ENCODE measurements around the gene TMCO1. TPM values are rescaled to one million over a fixed set of nuclear protein-coding genes. Genes with fewer than 3 reads are reported as not detected.
"Not testable (repeated sequence)": the region's sequence is repeated elsewhere in the genome, so short reads cannot be mapped to it uniquely, and the experiment has no call there.

TMCO1 gene
- 220 and 225 TPM in 2 replicates for total RNA-seq (2014; rRNA removed; shearing (Covaris generic))
- polyA plus RNA-seq (2015; cell fraction: cytosol; rRNA removed) = 115 and 156 TPM in 2 replicates
- 32.0 and 38.1 TPM in 2 replicates for polyA plus RNA-seq (2015; cell fraction: nucleus; rRNA removed)

- in situ Hi-C loops (cut with HindIII; ENCODE audit: low pct_unique_long_range_greater_than_20kb, low sequenced_read_pairs) = no loop called here
Observed at GRCh38 chr1:165768513-165769394, at the start of gene TMCO1. TMCO1 (minus strand) TSS chr1:165768868; CDS start chr1:165768751, 117 bp downstream.

GRCh38 chr1:165816826-165817497 lies 48.3 kb upstream of the TMCO1 start:
- in situ Hi-C loops (cut with HindIII; ENCODE audit: low pct_unique_long_range_greater_than_20kb, low sequenced_read_pairs) = no loop called here
- DNase-seq (ENCODE audit: low read depth, low spot score) = no peak

More at GRCh38 chr1:165768513-165769394, at the start of gene TMCO1:
- peak; percentile 98 for DNase-seq (ENCODE audit: low read depth, low spot score)

GRCh38 chr1:165816157-165816556 lies 47.5 kb upstream of the TMCO1 start:
- in situ Hi-C loops (cut with HindIII; ENCODE audit: low pct_unique_long_range_greater_than_20kb, low sequenced_read_pairs) = no loop called here
- no peak for DNase-seq (ENCODE audit: low read depth, low spot score)

GRCh38 chr1:165815725-165816124 lies 47.1 kb upstream of the TMCO1 start:
- in situ Hi-C loops (cut with HindIII; ENCODE audit: low pct_unique_long_range_greater_than_20kb, low sequenced_read_pairs) = no loop called here
- DNase-seq (ENCODE audit: low read depth, low spot score) = no peak

- in situ Hi-C loops (cut with HindIII; ENCODE audit: low pct_unique_long_range_greater_than_20kb, low sequenced_read_pairs) = no loop called here
- no peak for DNase-seq (ENCODE audit: low read depth, low spot score)
Observed at GRCh38 chr1:165807613-165808012, 38.9 kb upstream of the TMCO1 start.

- in situ Hi-C loops (cut with HindIII; ENCODE audit: low pct_unique_long_range_greater_than_20kb, low sequenced_read_pairs); DNase-seq (ENCODE audit: low read depth, low spot score): not testable (repeated sequence)
Observed at GRCh38 chr1:165804513-165804912, 35.8 kb upstream of the TMCO1 start.

GRCh38 chr1:165799387-165799786 lies 30.7 kb upstream of the TMCO1 start:
- in situ Hi-C loops (cut with HindIII; ENCODE audit: low pct_unique_long_range_greater_than_20kb, low sequenced_read_pairs) = no loop called here
- no peak for DNase-seq (ENCODE audit: low read depth, low spot score)

GRCh38 chr1:165795894-165796293 lies 27.2 kb upstream of the TMCO1 start:
- in situ Hi-C loops (cut with HindIII; ENCODE audit: low pct_unique_long_range_greater_than_20kb, low sequenced_read_pairs) = no loop called here
- no peak for DNase-seq (ENCODE audit: low read depth, low spot score)

GRCh38 chr1:165793951-165794350 lies 25.3 kb upstream of the TMCO1 start:
- DNase-seq (ENCODE audit: low read depth, low spot score) = no peak
- in situ Hi-C loops (cut with HindIII; ENCODE audit: low pct_unique_long_range_greater_than_20kb, low sequenced_read_pairs) = no loop called here

- in situ Hi-C loops (cut with HindIII; ENCODE audit: low pct_unique_long_range_greater_than_20kb, low sequenced_read_pairs) = no loop called here
- DNase-seq (ENCODE audit: low read depth, low spot score) = no peak
Observed at GRCh38 chr1:165787741-165788140, 19.1 kb upstream of the TMCO1 start.

- not testable (repeated sequence) for DNase-seq (ENCODE audit: low read depth, low spot score)
Observed at GRCh38 chr1:165783519-165783918, 14.9 kb upstream of the TMCO1 start.

GRCh38 chr1:165778197-165778596 lies 9.5 kb upstream of the TMCO1 start:
- DNase-seq (ENCODE audit: low read depth, low spot score); in situ Hi-C loops (cut with HindIII; ENCODE audit: low pct_unique_long_range_greater_than_20kb, low sequenced_read_pairs): not testable (repeated sequence)

More at GRCh38 chr1:165783519-165783918, 14.9 kb upstream of the TMCO1 start:
- in situ Hi-C loops (cut with HindIII; ENCODE audit: low pct_unique_long_range_greater_than_20kb, low sequenced_read_pairs) = not testable (repeated sequence)

- DNase-seq (ENCODE audit: low read depth, low spot score) = no peak
- in situ Hi-C loops (cut with HindIII; ENCODE audit: low pct_unique_long_range_greater_than_20kb, low sequenced_read_pairs) = no loop called here
Observed at GRCh38 chr1:165773324-165773965, 4.8 kb upstream of the TMCO1 start.

- no peak for DNase-seq (ENCODE audit: low read depth, low spot score)
Observed at GRCh38 chr1:165772739-165773138, 4.1 kb upstream of the TMCO1 start.

GRCh38 chr1:165764277-165764676 lies 4.4 kb downstream of the TMCO1 start:
- in situ Hi-C loops (cut with HindIII; ENCODE audit: low pct_unique_long_range_greater_than_20kb, low sequenced_read_pairs) = no loop called here
- DNase-seq (ENCODE audit: low read depth, low spot score) = no peak

More at GRCh38 chr1:165772739-165773138, 4.1 kb upstream of the TMCO1 start:
- in situ Hi-C loops (cut with HindIII; ENCODE audit: low pct_unique_long_range_greater_than_20kb, low sequenced_read_pairs) = no loop called here

GRCh38 chr1:165763442-165763841 lies 5.2 kb downstream of the TMCO1 start:
- in situ Hi-C loops (cut with HindIII; ENCODE audit: low pct_unique_long_range_greater_than_20kb, low sequenced_read_pairs) = no loop called here
- DNase-seq (ENCODE audit: low read depth, low spot score) = no peak

GRCh38 chr1:165762725-165763124 lies 5.9 kb downstream of the TMCO1 start:
- DNase-seq (ENCODE audit: low read depth, low spot score) = no peak
- in situ Hi-C loops (cut with HindIII; ENCODE audit: low pct_unique_long_range_greater_than_20kb, low sequenced_read_pairs) = no loop called here

GRCh38 chr1:165759095-165759494 lies 9.6 kb downstream of the TMCO1 start:
- DNase-seq (ENCODE audit: low read depth, low spot score) = no peak
- in situ Hi-C loops (cut with HindIII; ENCODE audit: low pct_unique_long_range_greater_than_20kb, low sequenced_read_pairs) = no loop called here
